KMS-11 (cell line): ENCODE data around the gene E4F1.

Experiments used
- H2AFZ ChIP-seq: fragments of 200-600 bp; sonication (generic); 2 replicates; pipeline ENCODE4 v1.6.1; 2016; ENCODE audit warnings: antibody characterized with exemption, mixed run types, low read depth
- H3K27ac ChIP-seq: fragments of 200-600 bp; sonication (generic); 2 replicates; pipeline ENCODE4 v1.6.1; 2016; ENCODE audit warnings: mild to moderate bottlenecking, mixed run types
- H3K27me3 ChIP-seq: fragments of 200-600 bp; sonication (generic); 2 replicates; pipeline ENCODE4 v1.6.1; 2017; ENCODE audit warnings: mild to moderate bottlenecking, low read depth, mixed run types, moderate library complexity; ENCODE audit not compliant: insufficient read depth
- H3K36me3 ChIP-seq: fragments of 200-600 bp; sonication (generic); 2 replicates; pipeline ENCODE4 v1.6.1; 2017; ENCODE audit warnings: mild to moderate bottlenecking, mixed run types; ENCODE audit not compliant: insufficient read depth
- H3K4me1 ChIP-seq: fragments of 200-600 bp; sonication (generic); 2 replicates; pipeline ENCODE4 v1.6.1; 2016; ENCODE audit warnings: mild to moderate bottlenecking, low read depth, mixed run types; ENCODE audit not compliant: poor library complexity, severe bottlenecking
- H3K4me2 ChIP-seq: fragments of 200-600 bp; sonication (generic); 2 replicates; pipeline ENCODE4 v1.7.0; 2016; ENCODE audit warnings: mild to moderate bottlenecking, mixed run types
- H3K4me3 ChIP-seq: fragments of 200-600 bp; sonication (generic); IDR thresholded peaks from 2 replicates; pipeline ENCODE4 v1.6.1; 2017; ENCODE audit warnings: low read depth, low read length, mixed read lengths; ENCODE audit not compliant: insufficient read depth
- H3K79me2 ChIP-seq: fragments of 200-600 bp; sonication (generic); 2 replicates; pipeline ENCODE4 v1.6.1; 2016; ENCODE audit warnings: low read depth, mixed run types; ENCODE audit not compliant: insufficient read depth
- H3K9ac ChIP-seq: fragments of 200-600 bp; sonication (generic); 2 replicates; pipeline ENCODE4 v1.6.1; 2016; ENCODE audit warnings: mild to moderate bottlenecking, mixed run types
- H4K20me1 ChIP-seq: fragments of 200-600 bp; sonication (generic); 2 replicates; pipeline ENCODE4 v1.6.1; 2016; ENCODE audit warnings: mild to moderate bottlenecking, mixed run types; ENCODE audit not compliant: insufficient read depth
- TF ChIP-seq, protein P1 (sequence below): fragments of 200-600 bp; sonication (generic); conservative IDR thresholded peaks from 2 replicates; pipeline ENCODE4 v1.6.1; 2017; ENCODE audit warnings: low read depth, mild to moderate bottlenecking, antibody characterized with exemption, low read length, moderate library complexity, mixed read lengths

The E4F1 gene

DNA sequence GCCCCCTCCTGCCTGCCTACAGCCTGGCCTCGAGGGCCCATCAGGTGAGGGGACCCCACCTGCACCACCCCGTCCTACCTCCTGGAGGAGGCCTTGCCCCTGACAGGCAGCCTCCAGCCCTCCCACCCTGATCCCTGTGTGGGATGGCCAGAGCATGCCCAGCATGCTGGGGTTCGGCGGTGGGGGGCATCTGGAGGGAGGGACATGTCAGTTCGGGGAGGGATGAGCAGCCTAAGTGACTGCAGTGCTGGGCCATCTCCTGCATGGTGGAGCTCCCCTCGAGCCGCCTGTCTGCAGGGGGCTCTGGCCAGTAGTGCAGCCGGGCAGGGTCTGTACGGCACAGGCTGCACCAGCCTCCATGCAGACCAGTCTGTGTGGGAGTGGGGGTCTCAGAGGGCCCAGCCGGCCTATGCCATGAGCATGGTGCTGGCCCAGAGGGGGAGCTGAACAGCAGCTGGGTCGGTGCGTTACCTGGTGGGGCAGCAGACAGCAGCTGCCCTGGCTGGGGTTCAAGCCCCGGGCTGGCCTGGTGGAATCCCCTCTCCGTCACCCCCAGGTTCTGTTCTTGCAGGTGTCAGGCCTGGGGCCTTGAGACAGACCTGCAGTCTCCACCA lies 48.6 kb downstream of the E4F1 start:
- TF ChIP-seq, protein P1, sequence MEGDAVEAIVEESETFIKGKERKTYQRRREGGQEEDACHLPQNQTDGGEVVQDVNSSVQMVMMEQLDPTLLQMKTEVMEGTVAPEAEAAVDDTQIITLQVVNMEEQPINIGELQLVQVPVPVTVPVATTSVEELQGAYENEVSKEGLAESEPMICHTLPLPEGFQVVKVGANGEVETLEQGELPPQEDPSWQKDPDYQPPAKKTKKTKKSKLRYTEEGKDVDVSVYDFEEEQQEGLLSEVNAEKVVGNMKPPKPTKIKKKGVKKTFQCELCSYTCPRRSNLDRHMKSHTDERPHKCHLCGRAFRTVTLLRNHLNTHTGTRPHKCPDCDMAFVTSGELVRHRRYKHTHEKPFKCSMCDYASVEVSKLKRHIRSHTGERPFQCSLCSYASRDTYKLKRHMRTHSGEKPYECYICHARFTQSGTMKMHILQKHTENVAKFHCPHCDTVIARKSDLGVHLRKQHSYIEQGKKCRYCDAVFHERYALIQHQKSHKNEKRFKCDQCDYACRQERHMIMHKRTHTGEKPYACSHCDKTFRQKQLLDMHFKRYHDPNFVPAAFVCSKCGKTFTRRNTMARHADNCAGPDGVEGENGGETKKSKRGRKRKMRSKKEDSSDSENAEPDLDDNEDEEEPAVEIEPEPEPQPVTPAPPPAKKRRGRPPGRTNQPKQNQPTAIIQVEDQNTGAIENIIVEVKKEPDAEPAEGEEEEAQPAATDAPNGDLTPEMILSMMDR, result no peak
- Histone ChIP-seq H2AFZ (no peak overlapping the region), H3K4me3 (no peak overlapping the region), H3K9ac (no peak overlapping the region), H3K79me2 (peaks cover 9% of the 10 kb centered on the region), H4K20me1 (no peaks in the 10 kb centered on the region; the same call in 1 of the 2 replicates), H3K36me3 (no peaks in the 10 kb centered on the region), H3K27ac (no peak overlapping the region), H3K4me1 (peaks cover 12% of the 10 kb centered on the region), H3K27me3 (no peaks in the 10 kb centered on the region), H3K4me2 (no peak overlapping the region)

- Histone ChIP-seq H3K4me1 (peaks cover 12% of the 10 kb centered on the region), H3K4me3 (no peak overlapping the region), H3K36me3 (no peaks in the 10 kb centered on the region), H3K4me2 (no peak overlapping the region), H3K27ac (no peak overlapping the region), H2AFZ (no peak overlapping the region), H3K9ac (no peak overlapping the region), H3K79me2 (no peaks in the 10 kb centered on the region; the same call in 1 of the 2 replicates), H4K20me1 (no peaks in the 10 kb centered on the region), H3K27me3 (no peaks in the 10 kb centered on the region)
- TF ChIP-seq, protein P1, result no peak
These were observed 50.1 kb downstream of the E4F1 start for GRCh38 chr16:2273484-2273883.

- Histone ChIP-seq H3K27me3 (no peaks in the 10 kb centered on the region), H3K4me1 (peaks cover 12% of the 10 kb centered on the region), H3K4me2 (no peak overlapping the region), H3K79me2 (no peaks in the 10 kb centered on the region; the same call in 1 of the 2 replicates), H4K20me1 (no peaks in the 10 kb centered on the region), H3K36me3 (no peaks in the 10 kb centered on the region), H3K4me3 (no peak overlapping the region), H2AFZ (no peak overlapping the region), H3K9ac (no peak overlapping the region), H3K27ac (no peak overlapping the region)
- TF ChIP-seq, protein P1, result no peak
These were observed 50.5 kb downstream of the E4F1 start for GRCh38 chr16:2273931-2274330.

DNA sequence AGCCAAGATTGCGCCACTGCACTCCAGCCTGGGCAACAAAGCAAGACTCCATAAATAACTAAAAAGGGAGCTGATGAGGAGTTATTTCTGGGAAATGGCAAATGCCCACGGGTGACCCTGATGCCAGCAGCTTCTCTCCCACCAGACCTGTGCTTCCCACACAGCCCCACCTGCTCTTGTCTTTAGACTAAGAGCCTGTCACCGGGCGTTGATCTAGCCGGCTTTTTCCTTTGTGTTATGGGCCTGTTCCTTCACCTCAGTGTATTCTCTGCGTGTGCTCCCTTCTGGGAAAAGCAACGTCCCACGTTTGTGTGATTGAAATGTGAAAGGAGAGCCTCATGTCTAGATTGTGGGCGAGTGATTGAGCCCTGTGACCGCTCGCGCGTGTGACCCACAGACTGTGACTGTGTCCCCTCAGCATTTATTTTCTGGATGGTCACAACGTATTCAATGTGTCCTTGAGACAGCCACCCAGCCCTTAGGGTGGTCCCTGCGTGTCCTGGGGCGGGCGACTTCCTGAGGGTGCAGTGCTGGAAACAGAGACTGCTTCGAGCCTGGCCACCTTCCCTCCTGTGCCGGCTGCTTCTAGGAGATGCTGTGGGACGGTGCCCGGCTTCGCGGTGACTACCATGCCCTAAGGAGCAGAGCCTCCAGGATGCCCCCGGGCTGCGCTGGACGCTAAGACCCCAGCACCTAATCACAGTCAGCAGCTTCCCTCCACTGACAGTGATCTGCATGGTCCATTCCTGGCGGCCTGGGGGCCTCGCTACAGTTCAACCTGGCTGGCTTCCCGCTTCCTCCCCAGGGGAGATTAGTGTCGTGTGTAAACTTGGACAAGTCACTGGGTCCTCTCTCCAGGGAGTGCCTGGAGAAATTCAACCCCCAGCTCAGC lies 52.3 kb downstream of the E4F1 start:
- Histone ChIP-seq H3K4me1 (no peaks in the 10 kb centered on the region), H3K27me3 (no peaks in the 10 kb centered on the region), H3K79me2 (no peaks in the 10 kb centered on the region), H3K4me2 (no peak overlapping the region), H4K20me1 (no peaks in the 10 kb centered on the region), H3K9ac (no peak overlapping the region), H3K4me3 (no peak overlapping the region), H3K36me3 (no peaks in the 10 kb centered on the region), H2AFZ (no peak overlapping the region), H3K27ac (no peak overlapping the region)
- TF ChIP-seq, protein P1, result no peak
